K562 (cell line): Measurements from ENCODE around the gene KCNK4. TPM values are rescaled to one million over a fixed set of nuclear protein-coding genes. Genes with fewer than 3 reads are reported as not detected.

Source experiments
- ARID3A ChIP-seq: IDR thresholded peaks from 2 replicates; pipeline ENCODE4 v1.6.1; 2012; ENCODE audit warnings: low read depth, low read length, improper control_type of control experiment, borderline replicate concordance
- ETS1 ChIP-seq: conservative IDR thresholded peaks from 2 replicates; pipeline ENCODE4 v1.6.1; 2011; ENCODE audit warnings: low read depth, mild to moderate bottlenecking, low read length; ENCODE audit not compliant: control insufficient read depth
- KAT8 ChIP-seq: fragments of 450-650 bp; IDR thresholded peaks from 2 replicates; pipeline ENCODE4 v1.6.1; 2016; ENCODE audit warnings: low read depth, mild to moderate bottlenecking
- MCM2 ChIP-seq: fragments of 450-650 bp; IDR thresholded peaks from 2 replicates; pipeline ENCODE4 v1.6.1; 2017; ENCODE audit warnings: low read depth, mild to moderate bottlenecking
- NCOA2 ChIP-seq, 2 experiments: fragments of 450-650 bp; IDR thresholded peaks; 2 replicates each; pipeline ENCODE4 v1.6.1; 2018; ENCODE audit warnings: mild to moderate bottlenecking in 2 of 2, moderate library complexity in 1 of 2; ENCODE audit not compliant: partially characterized antibody in 2 of 2
- SNRNP70 ChIP-seq: fragments of 200-400 bp; formaldehyde crosslinking; optimal IDR thresholded peaks from 2 replicates; pipeline ENCODE3; 2017; ENCODE audit warnings: low read depth, low read length
- SRF ChIP-seq, 2 experiments: fragments of 250-450, 450-650 bp in 1 of 2; sonication (Bioruptor Pico) in 1 of 2; sonication (generic) in 1 of 2; formaldehyde crosslinking; IDR thresholded peaks; 2 replicates each; pipeline versions ENCODE4 v1.5.0 to v1.5.1; 2020 to 2022; ENCODE audit warnings: mild to moderate bottlenecking in 1 of 2, missing genetic modification reagents in 1 of 2
- TARDBP ChIP-seq: fragments of 450-650 bp; IDR thresholded peaks from 2 replicates; pipeline ENCODE4 v1.6.1; 2016
- TBP ChIP-seq: optimal IDR thresholded peaks from 2 replicates; pipeline ENCODE3; 2011; ENCODE audit warnings: low read depth, low read length, improper control_type of control experiment
- TFE3 ChIP-seq: fragments of 450-650 bp; formaldehyde crosslinking; IDR thresholded peaks from 2 replicates; pipeline ENCODE4 v1.4.0; 2020; ENCODE audit warnings: mild to moderate bottlenecking, mixed read lengths
- ZNF146 ChIP-seq: IDR thresholded peaks from one replicate; pipeline ENCODE4 v1.6.1; 2018; ENCODE audit warnings: missing compliant biosample characterization; ENCODE audit not compliant: unreplicated experiment
- ZNF408 ChIP-seq: fragments of 250-450 bp; sonication (Bioruptor Pico); IDR thresholded peaks from 2 replicates; pipeline ENCODE4 v1.4.0; 2020; ENCODE audit warnings: low read depth, mild to moderate bottlenecking, moderate library complexity
- ZNF41 ChIP-seq: fragments of 250-450 bp; sonication (Bioruptor Pico); conservative IDR thresholded peaks from 2 replicates; pipeline ENCODE4 v1.4.0; 2020; ENCODE audit warnings: mild to moderate bottlenecking
- ZNF639 ChIP-seq, 2 experiments: fragments of 200-800 bp in 1 of 2; sonication (Bioruptor generic) in 1 of 2; sonication (generic) in 1 of 2; formaldehyde crosslinking in 1 of 2; IDR thresholded peaks in 1 of 2; conservative IDR thresholded peaks in 1 of 2; 2 replicates each; pipeline versions ENCODE4 v1.5.0 to v1.6.1; 2016 to 2020; ENCODE audit warnings: missing compliant biosample characterization in 1 of 2, missing genetic modification characterization in 1 of 2, missing genetic modification reagents in 1 of 2
- ZNF699 ChIP-seq: fragments of 250-450 bp; sonication (Bioruptor Pico); IDR thresholded peaks from 2 replicates; pipeline ENCODE4 v1.8.0; 2021; ENCODE audit warnings: mild to moderate bottlenecking, moderate library complexity; ENCODE audit not compliant: insufficient replicate concordance
- ZNF740 ChIP-seq, 3 experiments: fragments of 200-800 bp in 1 of 3; sonication (Bioruptor generic) in 1 of 3; sonication (generic) in 1 of 3; formaldehyde crosslinking in 1 of 3; IDR thresholded peaks; 2 replicates each; pipeline versions ENCODE4 v1.6.1 to v1.8.0; 2016 to 2022; ENCODE audit warnings: mild to moderate bottlenecking in 2 of 3, missing compliant biosample characterization in 2 of 3, missing genetic modification characterization in 2 of 3, missing genetic modification reagents in 1 of 3
- ZNF830 ChIP-seq: fragments of 250-450 bp; sonication (Bioruptor Pico); IDR thresholded peaks from 2 replicates; pipeline ENCODE4 v1.5.0; 2021; ENCODE audit warnings: mild to moderate bottlenecking
- polyA plus RNA-seq, 8 experiments: library from polyadenylated mRNA; depleted of rRNA in 4 of 8; stranded (reverse) in 5 of 8; unstranded in 3 of 8; fragments of >200 nt; fragmentation: Nextera tagmentation in 2 of 8; fragmentation: Illumina TruSeq in 1 of 8; extraction: Ambion mirVana in 2 of 8; extraction: Trizol in 1 of 8; gene quantifications; 2 replicates each; pipeline versions ENCODE4 v1.2.1 to v1.2.3, GENCODE V29; 2011 to 2014; ENCODE audit warnings: inconsistent platforms in 1 of 8, missing spikeins in 1 of 8
- total RNA-seq, 7 experiments: library from RNA; depleted of rRNA in 6 of 7; stranded (reverse); fragments of >200 nt in 6 of 7; fragmentation: Illumina TruSeq in 2 of 7; extraction: Trizol in 2 of 7; gene quantifications; 2 replicates each; pipeline versions ENCODE4 v1.2.1 to v1.2.3, GENCODE V29; 2011 to 2021; ENCODE audit warnings: low replicate concordance in 1 of 7

Gene KCNK4
- total and polyA plus RNA-seq, 9 of the 15 experiments (the other 6 are each of a cell fraction or from before 2014, with no cell fraction given), result not detected

- TF ChIP-seq NCOA2 (IDR thresholded peaks at IDR 0.05; ENCODE audit: partially characterized antibody in 2 of 2) (no peak), ZNF146 (CRISPR knock-in tag) (no peak), TFE3 (CRISPR knock-in tag) (no peak), TARDBP (no peak), ZNF408 (no peak), ZNF830 (CRISPR knock-in tag) (no peak), SRF (CRISPR knock-in tag; IDR thresholded peaks at IDR 0.05) (peak in 1 of 2 experiments; percentile 59; a peak in 1 of 4 replicates), MCM2 (no peak), ZNF699 (CRISPR knock-in tag) (no peak), ETS1 (no peak; the same call in 1 of the 2 replicates), KAT8 (no peak), ZNF41 (CRISPR knock-in tag) (no peak), TBP (peak; percentile 79), ZNF639 (CRISPR knock-in tag; conservative IDR thresholded peaks at IDR 0.05 in 1 of 2, IDR thresholded peaks at IDR 0.05 in 1 of 2) (no peak; a peak in 1 of 4 replicates), SNRNP70 (no peak), ARID3A (no peak), ZNF740 (CRISPR knock-in tag; IDR thresholded peaks at IDR 0.05) (no peak), ZNF740 (tag; IDR thresholded peaks at IDR 0.05) (no peak)
Measured at GRCh38 chr11:64241491-64242374, 49.4 kb upstream of the KCNK4 start (continued).
